Endothelial cell of umbilical vein (primary cell): ENCODE results near the gene GALNT9. TPM values are rescaled to one million over a fixed set of nuclear protein-coding genes. Genes with fewer than 3 reads are reported as not detected.

ENCODE experiments used
- BruUV-seq: library from RNA; stranded (reverse); fragments of 400-500 nt; replicated peaks from 2 replicates; lab custom pipeline; 2021; lab: Mats Ljungman, UMichigan
- CTCF ChIA-PET: fragments of 300-600, 350-600 bp; sonication (Branson Sonifier 250); formaldehyde crosslinking; loops from one replicate; lab custom pipeline; 2021; ENCODE audit warnings: antibody characterized with exemption, inconsistent platforms; lab: Charles Lee
- POLR2A ChIA-PET: fragments of 300-600, 350-600 bp; sonication (Branson Sonifier 250); formaldehyde crosslinking; loops from one replicate; lab custom pipeline; 2021; ENCODE audit warnings: antibody characterized with exemption, inconsistent platforms; lab: Charles Lee
- DNase-seq: peaks from one replicate; pipeline ENCODE4 v3.0.0-alpha.2; 2011; ENCODE audit warnings: low read depth, low spot score
- FAIRE-seq: peaks from 2 replicates; lab custom pipeline; 2011; peaks lifted over from hg19 to GRCh38; lab: Jason Lieb, UNC
- H2AFZ ChIP-seq: 2 replicates; pipeline ENCODE4 v1.6.0; 2012; ENCODE audit warnings: low read depth, low read length, control low read depth, inconsistent platforms
- H3K27ac ChIP-seq: 2 replicates; pipeline ENCODE4 v1.5.1; 2011; ENCODE audit warnings: low read depth, mild to moderate bottlenecking, control low read depth, low read length, moderate library complexity; ENCODE audit not compliant: insufficient read depth
- H3K27me3 ChIP-seq, 2 experiments: 2 replicates each; pipeline versions ENCODE4 v1.6.0 to v1.6.1; 2011; ENCODE audit warnings: low read length in 2 of 2, mixed read lengths in 1 of 2; ENCODE audit not compliant: control insufficient read depth in 2 of 2, insufficient read depth in 2 of 2
- H3K36me3 ChIP-seq, 2 experiments: 2 replicates in 1 of 2; 3 replicates in 1 of 2; pipeline ENCODE4 v1.5.1; 2011; ENCODE audit warnings: low read length in 2 of 2, mild to moderate bottlenecking in 1 of 2, moderate library complexity in 1 of 2; ENCODE audit not compliant: control insufficient read depth in 2 of 2, insufficient read depth in 2 of 2; ENCODE audit errors: extremely low read depth in 1 of 2
- H3K4me1 ChIP-seq: 3 replicates; pipeline ENCODE4 v1.5.1; 2011; ENCODE audit warnings: mild to moderate bottlenecking, low read length; ENCODE audit not compliant: control insufficient read depth, insufficient read depth; ENCODE audit errors: extremely low read depth
- H3K4me2 ChIP-seq: 2 replicates; pipeline ENCODE4 v1.6.1; 2011; ENCODE audit warnings: low read length, control low read depth, mixed read lengths; ENCODE audit not compliant: insufficient read depth
- H3K4me3 ChIP-seq, 3 experiments: fragments of 200-600 bp in 1 of 3; sonication (generic), shearing (Covaris generic) in 1 of 3; replicated peaks in 1 of 3; 2 replicates each; pipeline ENCODE4 v1.5.1; 2011 to 2016; ENCODE audit warnings: control low read depth in 3 of 3, low read length in 3 of 3, mild to moderate bottlenecking in 2 of 3, inconsistent platforms in 1 of 3, low read depth in 1 of 3, moderate library complexity in 1 of 3; ENCODE audit not compliant: insufficient read depth in 1 of 3
- H3K79me2 ChIP-seq: 2 replicates; pipeline ENCODE4 v1.6.0; 2012; ENCODE audit warnings: low read length, inconsistent platforms; ENCODE audit not compliant: control insufficient read depth, insufficient read depth
- H3K9ac ChIP-seq: replicated peaks from 2 replicates; pipeline ENCODE3; 2011; ENCODE audit warnings: low read length, control low read depth; ENCODE audit not compliant: insufficient read depth; ENCODE audit errors: extremely low read depth
- H3K9me1 ChIP-seq: replicated peaks from 3 replicates; pipeline ENCODE4 v1.6.0; 2011; ENCODE audit warnings: mild to moderate bottlenecking, low read length; ENCODE audit not compliant: control insufficient read depth, insufficient read depth; ENCODE audit errors: extremely low read depth
- H3K9me3 ChIP-seq: replicated peaks from 2 replicates; pipeline ENCODE4 v1.5.1; 2012; ENCODE audit warnings: low read length, inconsistent platforms; ENCODE audit not compliant: control insufficient read depth, insufficient read depth
- H4K20me1 ChIP-seq: replicated peaks from 2 replicates; pipeline ENCODE3; 2011; ENCODE audit warnings: mild to moderate bottlenecking, low read length; ENCODE audit not compliant: control insufficient read depth, insufficient read depth; ENCODE audit errors: extremely low read depth
- CTCF ChIP-seq, 2 donors: IDR thresholded peaks; 1 replicate in 1 of 2; 2 replicates in 1 of 2; pipeline ENCODE4 v1.5.1; 2011; ENCODE audit warnings: low read length in 2 of 2, mild to moderate bottlenecking in 2 of 2, moderate library complexity in 2 of 2, control low read depth in 1 of 2, inconsistent platforms in 1 of 2, low read depth in 1 of 2; ENCODE audit not compliant: insufficient read depth in 1 of 2; ENCODE audit errors: extremely low read depth in 1 of 2
- EZH2 ChIP-seq: IDR thresholded peaks from 2 replicates; pipeline ENCODE4 v1.6.1; 2012; ENCODE audit warnings: borderline replicate concordance, low read depth, mild to moderate bottlenecking, moderate library complexity, low read length, inconsistent platforms; ENCODE audit not compliant: severe bottlenecking
- FOS ChIP-seq: IDR thresholded peaks from 2 replicates; pipeline ENCODE4 v1.6.1; 2011; ENCODE audit warnings: mild to moderate bottlenecking, low read length, moderate library complexity, borderline replicate concordance; ENCODE audit not compliant: insufficient read depth
- GATA2 ChIP-seq: IDR thresholded peaks from 2 replicates; pipeline ENCODE4 v1.7.0; 2011; ENCODE audit warnings: low read depth, mild to moderate bottlenecking, moderate library complexity, mixed read lengths, low read length; ENCODE audit not compliant: insufficient read length, insufficient read depth
- JUN ChIP-seq: IDR thresholded peaks from 2 replicates; pipeline ENCODE4 v1.6.1; 2011; ENCODE audit warnings: borderline replicate concordance, low read depth; ENCODE audit not compliant: insufficient read length, insufficient read depth
- MAX ChIP-seq: IDR thresholded peaks from 2 replicates; pipeline ENCODE4 v1.6.1; 2011; ENCODE audit not compliant: insufficient read depth, insufficient read length
- MYC ChIP-seq: IDR thresholded peaks from one replicate; pipeline ENCODE4 v1.6.1; 2011; ENCODE audit warnings: mild to moderate bottlenecking, low read depth, low read length
- POLR2A ChIP-seq: IDR thresholded peaks from 2 replicates; pipeline ENCODE4 v1.6.1; 2012; ENCODE audit warnings: low read depth, mild to moderate bottlenecking, control low read depth, low read length
- POLR2AphosphoS5 ChIP-seq: IDR thresholded peaks from 2 replicates; pipeline ENCODE4 v1.6.1; 2012; ENCODE audit warnings: low read depth, mild to moderate bottlenecking, control low read depth, low read length, moderate library complexity; ENCODE audit not compliant: insufficient read depth
- dilution Hi-C: fragments of 300-500 bp; cut with MboI; formaldehyde crosslinking; loops from one replicate; pipeline ENCODE4 v1.15.0; 2019; ENCODE audit warnings: low sequenced_read_pairs; ENCODE audit not compliant: extremely low pct_ligation_motif_present
- intact Hi-C: fragments of 100-400 bp; cut with micrococcal nuclease; formaldehyde crosslinking; loops from one replicate; pipeline ENCODE4 v1.10.0; 2022
- polyA plus RNA-seq, 4 experiments: library from polyadenylated mRNA; depleted of rRNA in 3 of 4; stranded (reverse) in 3 of 4; unstranded in 1 of 4; fragments of >200 nt; gene quantifications; 2 replicates each; pipeline versions ENCODE4 v1.2.1 to v1.2.3, GENCODE V29; 2011 to 2012; ENCODE audit warnings: missing spikeins in 1 of 4
- total RNA-seq: library from RNA; stranded (reverse); gene quantifications from 2 replicates; pipeline ENCODE4 v1.2.3, GENCODE V29; 2021

Gene GALNT9
- total and polyA plus RNA-seq, 2 donors (not counting 3 experiments of a cell fraction or from before 2014, with no cell fraction given) = 0.14 to 0.73 TPM

GRCh38 chr12:132355742-132356681 lies 26.6 kb upstream of the GALNT9 start:
- H3K27ac ChIP-seq = no peak overlapping the region
- no peaks in the 10 kb centered on the region for H3K27me3 ChIP-seq
- ChIA-PET CTCF (no interaction called here), POLR2A (no interaction called here)
- no peak overlapping the region for H3K4me3 ChIP-seq
- H3K4me2 ChIP-seq = no peak overlapping the region
- H3K4me1 ChIP-seq = no peaks in the 10 kb centered on the region
- H3K36me3 ChIP-seq = no peaks in the 10 kb centered on the region
- intact Hi-C loops = no loop called here
- H3K9me3 ChIP-seq = no peaks in the 10 kb centered on the region
- no peak overlapping the region for H2AFZ ChIP-seq
- FAIRE-seq = no peak
- no peaks in the 10 kb centered on the region for H3K9me1 ChIP-seq
- H3K79me2 ChIP-seq = no peaks in the 10 kb centered on the region
- dilution Hi-C loops = no loop called here
- TF ChIP-seq JUN = no peak
- TF ChIP-seq MYC = no peak
- no peak for TF ChIP-seq POLR2A
- no peak for TF ChIP-seq POLR2AphosphoS5
- no peak for TF ChIP-seq MAX
- TF ChIP-seq EZH2 = no peak
- TF ChIP-seq CTCF (IDR thresholded peaks at IDR 0.05; ENCODE audit: extremely low read depth in 1 of 2, insufficient read depth in 1 of 2, low read depth in 1 of 2, low read length in 2 of 2) = no peak
- TF ChIP-seq GATA2 = no peak
- TF ChIP-seq FOS = no peak
- DNase-seq = no peak
- no peak overlapping the region for H3K9ac ChIP-seq
- BruUV-seq = no TSS peak
- H4K20me1 ChIP-seq = no peaks in the 10 kb centered on the region
